GM12865 (cell line): ENCODE results near the gene TRIM45.

ENCODE experiments used
- DNase-seq: peaks from one replicate; pipeline ENCODE4 v3.0.0; 2010; ENCODE audit warnings: low read depth
- H3K4me3 ChIP-seq: 2 replicates; pipeline ENCODE4 v1.5.1; 2011; ENCODE audit warnings: mild to moderate bottlenecking, low read depth, low read length, control low read depth
- CTCF ChIP-seq: IDR thresholded peaks from 2 replicates; pipeline ENCODE4 v1.5.1; 2011; ENCODE audit warnings: low read length, control low read depth, low read depth, inconsistent platforms; ENCODE audit not compliant: insufficient read depth; ENCODE audit errors: missing control alignments

Gene TRIM45

GRCh38 chr1:117135329-117135728, 13.8 kb upstream of the TRIM45 start:
- no peak for TF ChIP-seq CTCF
- no peak overlapping the region for H3K4me3 ChIP-seq
- no peak for DNase-seq

- H3K4me3 ChIP-seq = no peak overlapping the region
- no peak for DNase-seq
- TF ChIP-seq CTCF = no peak
Measured at GRCh38 chr1:117130526-117130925, 9.0 kb upstream of the TRIM45 start.

GRCh38 chr1:117128323-117129079, 7.0 kb upstream of the TRIM45 start:
- H3K4me3 ChIP-seq = no peak overlapping the region
- TF ChIP-seq CTCF = peak; percentile 26
- peak; percentile 23 for DNase-seq

GRCh38 chr1:117127795-117128194, 6.2 kb upstream of the TRIM45 start:
- H3K4me3 ChIP-seq = no peak overlapping the region
- no peak for TF ChIP-seq CTCF
- DNase-seq = no peak

- H3K4me3 ChIP-seq = no peak overlapping the region
- no peak for DNase-seq
- TF ChIP-seq CTCF = no peak
Measured at GRCh38 chr1:117124661-117125060, 3.1 kb upstream of the TRIM45 start.

- H3K4me3 ChIP-seq = no peak overlapping the region
- no peak for DNase-seq
- TF ChIP-seq CTCF = no peak
Measured at GRCh38 chr1:117123274-117123673, 1.7 kb upstream of the TRIM45 start.
